ENCODE results near the gene BRSK2.
"Not testable (repeated sequence)": the region's sequence is repeated elsewhere in the genome, so short reads cannot be mapped to it uniquely, and the experiment has no call there.

Gene BRSK2

GRCh38 chr11:1354125-1354938 is 35.4 kb upstream of the BRSK2 start:
- no peak for DNase-seq

GRCh38 chr11:1356007-1356435 is 33.7 kb upstream of the BRSK2 start:
- DNase-seq = no peak

- no peak for DNase-seq
These were observed 33.2 kb upstream of the BRSK2 start for GRCh38 chr11:1356478-1356960.

- no peak for DNase-seq
These were observed 31.4 kb upstream of the BRSK2 start for GRCh38 chr11:1358286-1358685.

GRCh38 chr11:1358931-1359330 is 30.8 kb upstream of the BRSK2 start:
- not testable (repeated sequence) for DNase-seq

- DNase-seq = no peak
These were observed 30.2 kb upstream of the BRSK2 start for GRCh38 chr11:1359556-1359955.

GRCh38 chr11:1360181-1360834 is 29.4 kb upstream of the BRSK2 start:
- no peak for DNase-seq

GRCh38 chr11:1360835-1361357 is 28.8 kb upstream of the BRSK2 start:
- DNase-seq = no peak

GRCh38 chr11:1361882-1362281 is 27.9 kb upstream of the BRSK2 start:
- DNase-seq = no peak

- DNase-seq = no peak
These were observed 22.0 kb upstream of the BRSK2 start for GRCh38 chr11:1367721-1368120.

- DNase-seq = no peak
These were observed 21.5 kb upstream of the BRSK2 start for GRCh38 chr11:1368216-1368615.

GRCh38 chr11:1368966-1369365 is 20.8 kb upstream of the BRSK2 start:
- no peak for DNase-seq

- no peak for DNase-seq
These were observed 20.2 kb upstream of the BRSK2 start for GRCh38 chr11:1369371-1370005.

GRCh38 chr11:1370186-1371025 is 19.3 kb upstream of the BRSK2 start:
- DNase-seq = no peak

GRCh38 chr11:1371026-1371325 is 18.8 kb upstream of the BRSK2 start:
- DNase-seq = no peak

GRCh38 chr11:1371377-1371776 is 18.4 kb upstream of the BRSK2 start:
- no peak for DNase-seq

GRCh38 chr11:1371836-1372465 is 17.8 kb upstream of the BRSK2 start:
- DNase-seq = no peak

- no peak for DNase-seq
These were observed 17.1 kb upstream of the BRSK2 start for GRCh38 chr11:1372660-1373059.

GRCh38 chr11:1373536-1374214 is 16.1 kb upstream of the BRSK2 start:
- no peak for DNase-seq

- DNase-seq = no peak
These were observed 14.4 kb upstream of the BRSK2 start for GRCh38 chr11:1375161-1375954.

GRCh38 chr11:1375955-1376258 is 13.8 kb upstream of the BRSK2 start:
- DNase-seq = no peak
